HG03442 (cell line): Measurements from ENCODE around the gene AXL.
A peak's percentile ranks its signal among the peaks of the same experiment; 100 is the strongest.

ENCODE experiments used
- ATAC-seq: cut with Tn5 transposase; IDR thresholded peaks from one replicate; pipeline ENCODE4 v1.9.1; 2021; ENCODE audit warnings: mild to moderate bottlenecking, moderate library complexity; ENCODE audit not compliant: unreplicated experiment

The AXL gene

GRCh38 chr19:41305927-41306793 lies 87.1 kb downstream of the AXL start:
- no peak for ATAC-seq

- no peak for ATAC-seq
These were observed 88.3 kb downstream of the AXL start for GRCh38 chr19:41307090-41307875.

GRCh38 chr19:41307954-41308449 lies 89.0 kb downstream of the AXL start:
- ATAC-seq: no peak

- peak; percentile 34 for ATAC-seq
These were observed 89.6 kb downstream of the AXL start for GRCh38 chr19:41308450-41309179.

GRCh38 chr19:41309180-41310032 lies 90.4 kb downstream of the AXL start:
- ATAC-seq: peak; percentile 6

- peak; percentile 73 for ATAC-seq
These were observed 91.2 kb downstream of the AXL start, which contains the start of gene CCDC97 for GRCh38 chr19:41310033-41310831. Gene CCDC97 (plus strand): TSS chr19:41310172. CDS start chr19:41310311, 139 bp downstream.

- ATAC-seq: no peak
These were observed 92.0 kb downstream of the AXL start for GRCh38 chr19:41311072-41311471.
